Esophagus (tissue), 2 donors: ENCODE measurements around the gene EIF2S1. TPM values are rescaled to one million over a fixed set of nuclear protein-coding genes. Genes with fewer than 3 reads are reported as not detected.

Experiments
- H3K27ac ChIP-seq, 2 donors: one replicate each; pipeline ENCODE4 v1.5.1; 2013; ENCODE audit warnings: low read depth in 2 of 2, mild to moderate bottlenecking in 2 of 2, inconsistent platforms in 1 of 2, low read length in 1 of 2, moderate library complexity in 1 of 2
- H3K27me3 ChIP-seq, 2 donors: one replicate each; pipeline ENCODE4 v1.6.1; 2013; ENCODE audit warnings: low read length in 2 of 2, control low read depth in 1 of 2, mild to moderate bottlenecking in 1 of 2; ENCODE audit not compliant: insufficient read depth in 2 of 2, control insufficient read depth in 1 of 2
- H3K36me3 ChIP-seq, 2 donors: one replicate each; pipeline ENCODE4 v1.6.1; 2013; ENCODE audit warnings: low read length in 1 of 2; ENCODE audit not compliant: control insufficient read depth in 2 of 2, insufficient read depth in 2 of 2
- H3K4me1 ChIP-seq, 2 donors: one replicate each; pipeline ENCODE4 v1.6.1; 2013; ENCODE audit warnings: low read length in 1 of 2; ENCODE audit not compliant: control insufficient read depth in 2 of 2, insufficient read depth in 2 of 2
- H3K4me3 ChIP-seq, 2 donors: one replicate each; pipeline ENCODE4 v1.5.1; 2013; ENCODE audit warnings: low read length in 2 of 2, mild to moderate bottlenecking in 2 of 2, low read depth in 1 of 2, moderate library complexity in 1 of 2
- H3K9me3 ChIP-seq, 2 donors: one replicate each; pipeline ENCODE4 v1.6.1; 2013; ENCODE audit warnings: mild to moderate bottlenecking in 2 of 2, low read depth in 1 of 2, low read length in 1 of 2, moderate library complexity in 1 of 2; ENCODE audit not compliant: control insufficient read depth in 2 of 2, insufficient read depth in 1 of 2
- WGBS, 2 donors: extraction: QIAGEN DNeasy Blood & Tissue Kit; methylation state at CpG; one replicate each; pipeline ENCODE4 v1.1.7; 2013; 5-methylcytosine and 5-hydroxymethylcytosine counted together
- polyA plus RNA-seq, 2 donors: library from polyadenylated mRNA; stranded (reverse); fragments of 200-250 nt; gene quantifications; one replicate each; pipeline ENCODE4 v1.2.3, GENCODE V29; 2013
- donor health status: healthy with polysubstance abuse.
- donor health status: Bipolar disorder and iron deficiency.

Gene EIF2S1
- polyA plus RNA-seq, 2 donors, result 20.4 to 95.9 TPM

GRCh38 chr14:67371247-67372148 is 11.4 kb downstream of the EIF2S1 start:
- Histone ChIP-seq H3K9me3 (no peaks in the 10 kb centered on the region), H3K36me3 (peaks cover 5 to 16% of the 10 kb centered on the region in 2 donors), H3K27me3 (no peaks in the 10 kb centered on the region), H3K27ac (no peak overlapping the region), H3K4me1 (no peaks in the 10 kb centered on the region), H3K4me3 (no peak overlapping the region)
- WGBS, 2 donors, result 94% methylated on average over 4 of the region's 4 CpGs

DNA sequence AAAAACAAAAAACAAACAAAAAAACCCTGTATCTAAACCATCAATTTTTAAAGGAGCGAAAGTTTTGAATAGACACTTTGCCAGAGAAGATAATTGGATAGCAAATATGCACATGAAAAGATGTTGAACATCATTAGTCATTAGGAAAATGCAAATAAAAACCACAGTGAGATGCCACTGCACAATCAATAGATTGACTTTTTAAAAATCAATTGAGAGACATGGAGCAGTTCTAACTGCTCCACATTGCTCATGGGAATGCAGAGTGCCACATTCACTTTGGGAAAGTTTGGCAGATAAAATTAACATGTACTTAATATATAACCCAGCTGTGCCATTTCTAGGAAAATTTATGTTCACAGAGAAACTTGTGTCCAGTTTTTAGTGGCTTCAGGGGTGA is 12.7 kb downstream of the EIF2S1 start:
- H3K27me3 ChIP-seq, result no peaks in the 10 kb centered on the region
- H3K4me3 ChIP-seq, result no peak overlapping the region
- H3K4me1 ChIP-seq, result no peaks in the 10 kb centered on the region
- no peak overlapping the region for H3K27ac ChIP-seq
- WGBS, 2 donors, result 99 to 100% methylated on average over 1 of the region's 1 CpG
- peaks cover 11 to 12% of the 10 kb centered on the region in 2 donors for H3K36me3 ChIP-seq
- H3K9me3 ChIP-seq, result no peaks in the 10 kb centered on the region

DNA sequence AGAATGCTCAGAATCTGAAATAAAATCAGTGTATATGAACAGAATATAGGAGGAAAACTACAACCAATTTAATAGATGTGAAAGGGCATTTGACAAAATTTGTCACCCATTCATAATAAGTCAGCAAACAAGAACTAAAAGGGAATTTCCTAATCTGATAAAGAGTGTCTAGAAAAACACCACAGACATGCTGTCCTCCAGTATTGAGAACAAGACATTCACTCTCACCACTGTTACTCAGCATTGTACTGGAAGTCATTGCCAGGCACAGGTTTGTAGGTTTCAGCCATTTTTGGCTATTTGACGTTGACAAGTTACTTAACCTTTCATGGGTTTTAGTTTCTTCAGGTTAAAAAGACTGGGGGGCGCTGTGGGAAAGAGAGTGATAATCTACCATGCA is 13.2 kb downstream of the EIF2S1 start:
- Histone ChIP-seq H3K27ac (no peak overlapping the region), H3K9me3 (no peaks in the 10 kb centered on the region), H3K4me3 (no peak overlapping the region), H3K27me3 (no peaks in the 10 kb centered on the region), H3K4me1 (no peaks in the 10 kb centered on the region), H3K36me3 (peaks cover 10 to 11% of the 10 kb centered on the region in 2 donors)
- WGBS, 2 donors, result 73 to 79% methylated on average over 2 of the region's 2 CpGs

- peaks cover 8 to 17% of the 10 kb centered on the region in 2 donors for H3K36me3 ChIP-seq
- no peaks in the 10 kb centered on the region for H3K4me1 ChIP-seq
- H3K27ac ChIP-seq, result no peak overlapping the region
- H3K27me3 ChIP-seq, result no peaks in the 10 kb centered on the region
- H3K4me3 ChIP-seq, result no peak overlapping the region
- H3K9me3 ChIP-seq, result no peaks in the 10 kb centered on the region
Observed at GRCh38 chr14:67377916-67378315, 17.8 kb downstream of the EIF2S1 start.

GRCh38 chr14:67385120-67385519 is 25.0 kb downstream of the EIF2S1 start:
- no peaks in the 10 kb centered on the region for H3K4me1 ChIP-seq
- 54% methylated on average over 2 of the region's 2 CpGs for WGBS, 2 donors
- no peaks in the 10 kb centered on the region for H3K27me3 ChIP-seq
- no peak overlapping the region for H3K4me3 ChIP-seq
- no peaks in the 10 kb centered on the region for H3K9me3 ChIP-seq
- H3K36me3 ChIP-seq, result peaks cover 2 to 12% of the 10 kb centered on the region in 2 donors
- H3K27ac ChIP-seq, result peak overlapping the region in 1 of 2 donors; percentile 34

GRCh38 chr14:67385618-67386017 is 25.5 kb downstream of the EIF2S1 start:
- H3K9me3 ChIP-seq, result no peaks in the 10 kb centered on the region
- no peak overlapping the region for H3K27ac ChIP-seq
- no peaks in the 10 kb centered on the region for H3K27me3 ChIP-seq
- H3K4me1 ChIP-seq, result no peaks in the 10 kb centered on the region
- peaks cover 4 to 12% of the 10 kb centered on the region in 2 donors for H3K36me3 ChIP-seq
- WGBS, 2 donors, result 56 to 76% methylated on average over 2 of the region's 2 CpGs
- H3K4me3 ChIP-seq, result no peak overlapping the region

GRCh38 chr14:67387195-67387594 is 27.1 kb downstream of the EIF2S1 start:
- H3K36me3 ChIP-seq, result peaks cover 4 to 9% of the 10 kb centered on the region in 2 donors
- peaks cover 0 to 2% of the 10 kb centered on the region in 2 donors for H3K4me1 ChIP-seq
- no peaks in the 10 kb centered on the region for H3K27me3 ChIP-seq
- H3K9me3 ChIP-seq, result no peaks in the 10 kb centered on the region
- H3K4me3 ChIP-seq, result no peak overlapping the region
- no peak overlapping the region for H3K27ac ChIP-seq
- WGBS, 2 donors, result 79 to 90% methylated on average over 2 of the region's 2 CpGs

DNA sequence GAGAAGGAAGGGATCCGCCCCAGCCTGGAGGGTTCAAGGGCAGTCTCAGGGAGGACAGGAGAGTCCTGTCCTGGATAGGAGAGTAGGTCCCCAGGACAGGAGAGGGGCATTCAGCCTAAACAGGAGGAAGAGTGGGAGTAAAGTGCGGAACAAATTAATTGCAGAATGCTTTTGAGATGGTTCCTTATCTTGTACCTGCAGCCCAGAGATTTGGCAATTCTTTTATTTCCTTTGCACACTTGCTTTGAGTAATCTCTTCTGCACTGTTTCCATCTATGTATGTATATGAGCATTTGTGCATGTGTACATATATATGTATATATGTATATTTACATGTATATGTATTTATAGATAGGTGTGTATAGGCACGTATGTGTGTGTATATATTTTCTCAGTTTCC is 29.1 kb downstream of the EIF2S1 start:
- H3K27ac ChIP-seq, result no peak overlapping the region
- 82 to 88% methylated on average over 3 of the region's 3 CpGs for WGBS, 2 donors
- H3K36me3 ChIP-seq, result peaks cover 0 to 2% of the 10 kb centered on the region in 2 donors
- no peak overlapping the region for H3K4me3 ChIP-seq
- H3K4me1 ChIP-seq, result peaks cover 0 to 5% of the 10 kb centered on the region in 2 donors
- H3K27me3 ChIP-seq, result no peaks in the 10 kb centered on the region
- no peaks in the 10 kb centered on the region for H3K9me3 ChIP-seq

- Histone ChIP-seq H3K9me3 (no peaks in the 10 kb centered on the region), H3K27me3 (no peaks in the 10 kb centered on the region), H3K4me1 (peaks cover 0 to 5% of the 10 kb centered on the region in 2 donors), H3K27ac (no peak overlapping the region), H3K4me3 (no peak overlapping the region), H3K36me3 (peaks cover 0 to 2% of the 10 kb centered on the region in 2 donors)
- WGBS, 2 donors, result 65 to 81% methylated on average over 1 of the region's 1 CpG
Observed at GRCh38 chr14:67389811-67390534, 29.8 kb downstream of the EIF2S1 start.
